Endothelial cell of umbilical vein (primary cell): Measurements from ENCODE around the gene CHST11. TPM values are rescaled to one million over a fixed set of nuclear protein-coding genes. Genes with fewer than 3 reads are reported as not detected.

Experiments
- BruUV-seq: library from RNA; stranded (reverse); fragments of 400-500 nt; replicated peaks from 2 replicates; lab custom pipeline; 2021; lab: Mats Ljungman, UMichigan
- CTCF ChIA-PET: fragments of 300-600, 350-600 bp; sonication (Branson Sonifier 250); formaldehyde crosslinking; loops from one replicate; lab custom pipeline; 2021; ENCODE audit warnings: antibody characterized with exemption, inconsistent platforms; lab: Charles Lee
- POLR2A ChIA-PET: fragments of 300-600, 350-600 bp; sonication (Branson Sonifier 250); formaldehyde crosslinking; loops from one replicate; lab custom pipeline; 2021; ENCODE audit warnings: antibody characterized with exemption, inconsistent platforms; lab: Charles Lee
- DNase-seq: peaks from one replicate; pipeline ENCODE4 v3.0.0-alpha.2; 2011; ENCODE audit warnings: low read depth, low spot score
- FAIRE-seq: peaks from 2 replicates; lab custom pipeline; 2011; peaks lifted over from hg19 to GRCh38; lab: Jason Lieb, UNC
- H2AFZ ChIP-seq: 2 replicates; pipeline ENCODE4 v1.6.0; 2012; ENCODE audit warnings: low read depth, low read length, control low read depth, inconsistent platforms
- H3K27ac ChIP-seq: 2 replicates; pipeline ENCODE4 v1.5.1; 2011; ENCODE audit warnings: low read depth, mild to moderate bottlenecking, control low read depth, low read length, moderate library complexity; ENCODE audit not compliant: insufficient read depth
- H3K27me3 ChIP-seq, 2 experiments: 2 replicates each; pipeline versions ENCODE4 v1.6.0 to v1.6.1; 2011; ENCODE audit warnings: low read length in 2 of 2, mixed read lengths in 1 of 2; ENCODE audit not compliant: control insufficient read depth in 2 of 2, insufficient read depth in 2 of 2
- H3K36me3 ChIP-seq, 2 experiments: 2 replicates in 1 of 2; 3 replicates in 1 of 2; pipeline ENCODE4 v1.5.1; 2011; ENCODE audit warnings: low read length in 2 of 2, mild to moderate bottlenecking in 1 of 2, moderate library complexity in 1 of 2; ENCODE audit not compliant: control insufficient read depth in 2 of 2, insufficient read depth in 2 of 2; ENCODE audit errors: extremely low read depth in 1 of 2
- H3K4me1 ChIP-seq: 3 replicates; pipeline ENCODE4 v1.5.1; 2011; ENCODE audit warnings: mild to moderate bottlenecking, low read length; ENCODE audit not compliant: control insufficient read depth, insufficient read depth; ENCODE audit errors: extremely low read depth
- H3K4me2 ChIP-seq: 2 replicates; pipeline ENCODE4 v1.6.1; 2011; ENCODE audit warnings: low read length, control low read depth, mixed read lengths; ENCODE audit not compliant: insufficient read depth
- H3K4me3 ChIP-seq, 3 experiments: fragments of 200-600 bp in 1 of 3; sonication (generic), shearing (Covaris generic) in 1 of 3; replicated peaks in 1 of 3; 2 replicates each; pipeline ENCODE4 v1.5.1; 2011 to 2016; ENCODE audit warnings: control low read depth in 3 of 3, low read length in 3 of 3, mild to moderate bottlenecking in 2 of 3, inconsistent platforms in 1 of 3, low read depth in 1 of 3, moderate library complexity in 1 of 3; ENCODE audit not compliant: insufficient read depth in 1 of 3
- H3K79me2 ChIP-seq: 2 replicates; pipeline ENCODE4 v1.6.0; 2012; ENCODE audit warnings: low read length, inconsistent platforms; ENCODE audit not compliant: control insufficient read depth, insufficient read depth
- H3K9ac ChIP-seq: replicated peaks from 2 replicates; pipeline ENCODE3; 2011; ENCODE audit warnings: low read length, control low read depth; ENCODE audit not compliant: insufficient read depth; ENCODE audit errors: extremely low read depth
- H3K9me1 ChIP-seq: replicated peaks from 3 replicates; pipeline ENCODE4 v1.6.0; 2011; ENCODE audit warnings: mild to moderate bottlenecking, low read length; ENCODE audit not compliant: control insufficient read depth, insufficient read depth; ENCODE audit errors: extremely low read depth
- H3K9me3 ChIP-seq: replicated peaks from 2 replicates; pipeline ENCODE4 v1.5.1; 2012; ENCODE audit warnings: low read length, inconsistent platforms; ENCODE audit not compliant: control insufficient read depth, insufficient read depth
- H4K20me1 ChIP-seq: replicated peaks from 2 replicates; pipeline ENCODE3; 2011; ENCODE audit warnings: mild to moderate bottlenecking, low read length; ENCODE audit not compliant: control insufficient read depth, insufficient read depth; ENCODE audit errors: extremely low read depth
- EZH2 ChIP-seq: IDR thresholded peaks from 2 replicates; pipeline ENCODE4 v1.6.1; 2012; ENCODE audit warnings: borderline replicate concordance, low read depth, mild to moderate bottlenecking, moderate library complexity, low read length, inconsistent platforms; ENCODE audit not compliant: severe bottlenecking
- FOS ChIP-seq: IDR thresholded peaks from 2 replicates; pipeline ENCODE4 v1.6.1; 2011; ENCODE audit warnings: mild to moderate bottlenecking, low read length, moderate library complexity, borderline replicate concordance; ENCODE audit not compliant: insufficient read depth
- GATA2 ChIP-seq: IDR thresholded peaks from 2 replicates; pipeline ENCODE4 v1.7.0; 2011; ENCODE audit warnings: low read depth, mild to moderate bottlenecking, moderate library complexity, mixed read lengths, low read length; ENCODE audit not compliant: insufficient read length, insufficient read depth
- JUN ChIP-seq: IDR thresholded peaks from 2 replicates; pipeline ENCODE4 v1.6.1; 2011; ENCODE audit warnings: borderline replicate concordance, low read depth; ENCODE audit not compliant: insufficient read length, insufficient read depth
- MYC ChIP-seq: IDR thresholded peaks from one replicate; pipeline ENCODE4 v1.6.1; 2011; ENCODE audit warnings: mild to moderate bottlenecking, low read depth, low read length
- POLR2A ChIP-seq: IDR thresholded peaks from 2 replicates; pipeline ENCODE4 v1.6.1; 2012; ENCODE audit warnings: low read depth, mild to moderate bottlenecking, control low read depth, low read length
- POLR2AphosphoS5 ChIP-seq: IDR thresholded peaks from 2 replicates; pipeline ENCODE4 v1.6.1; 2012; ENCODE audit warnings: low read depth, mild to moderate bottlenecking, control low read depth, low read length, moderate library complexity; ENCODE audit not compliant: insufficient read depth
- dilution Hi-C: fragments of 300-500 bp; cut with MboI; formaldehyde crosslinking; loops from one replicate; pipeline ENCODE4 v1.15.0; 2019; ENCODE audit warnings: low sequenced_read_pairs; ENCODE audit not compliant: extremely low pct_ligation_motif_present
- intact Hi-C: fragments of 100-400 bp; cut with micrococcal nuclease; formaldehyde crosslinking; loops from one replicate; pipeline ENCODE4 v1.10.0; 2022
- polyA plus RNA-seq, 4 experiments: library from polyadenylated mRNA; depleted of rRNA in 3 of 4; stranded (reverse) in 3 of 4; unstranded in 1 of 4; fragments of >200 nt; gene quantifications; 2 replicates each; pipeline versions ENCODE4 v1.2.1 to v1.2.3, GENCODE V29; 2011 to 2012; ENCODE audit warnings: missing spikeins in 1 of 4
- total RNA-seq: library from RNA; stranded (reverse); gene quantifications from 2 replicates; pipeline ENCODE4 v1.2.3, GENCODE V29; 2021
- TF ChIP-seq, protein P1 (sequence below): IDR thresholded peaks from 2 replicates; pipeline ENCODE4 v1.6.1; 2011; ENCODE audit not compliant: insufficient read depth, insufficient read length
- TF ChIP-seq, protein P2 (sequence below), 2 donors: IDR thresholded peaks; 1 replicate in 1 of 2; 2 replicates in 1 of 2; pipeline ENCODE4 v1.5.1; 2011; ENCODE audit warnings: low read length in 2 of 2, mild to moderate bottlenecking in 2 of 2, moderate library complexity in 2 of 2, control low read depth in 1 of 2, inconsistent platforms in 1 of 2, low read depth in 1 of 2; ENCODE audit not compliant: insufficient read depth in 1 of 2; ENCODE audit errors: extremely low read depth in 1 of 2

The CHST11 gene
- total and polyA plus RNA-seq, 2 donors (not counting 3 experiments of a cell fraction or from before 2014, with no cell fraction given) = 19.7 to 20.9 TPM

- POLR2A ChIA-PET = no interaction called here
- H3K4me2 ChIP-seq = no peak overlapping the region
- CTCF ChIA-PET = no interaction called here
- H2AFZ ChIP-seq = no peak overlapping the region
- peaks cover 0 to 3% of the 10 kb centered on the region in 2 experiments for H3K27me3 ChIP-seq
- H3K79me2 ChIP-seq = no peaks in the 10 kb centered on the region
- no peaks in the 10 kb centered on the region for H3K9me1 ChIP-seq
- no peak overlapping the region for H3K9ac ChIP-seq
- H3K9me3 ChIP-seq = no peaks in the 10 kb centered on the region
- no peak for DNase-seq
- BruUV-seq = no TSS peak
- no peak overlapping the region for H3K27ac ChIP-seq
- no peaks in the 10 kb centered on the region for H3K36me3 ChIP-seq
- FAIRE-seq = no peak
- H3K4me1 ChIP-seq = no peaks in the 10 kb centered on the region
- dilution Hi-C loops = no loop called here
- H3K4me3 ChIP-seq = no peak overlapping the region
- intact Hi-C loops = no loop called here
- H4K20me1 ChIP-seq = no peaks in the 10 kb centered on the region
- TF ChIP-seq MYC (no peak), EZH2 (no peak), POLR2AphosphoS5 (no peak), FOS (no peak), JUN (no peak), POLR2A (no peak), GATA2 (no peak)
- TF ChIP-seq, protein P1, sequence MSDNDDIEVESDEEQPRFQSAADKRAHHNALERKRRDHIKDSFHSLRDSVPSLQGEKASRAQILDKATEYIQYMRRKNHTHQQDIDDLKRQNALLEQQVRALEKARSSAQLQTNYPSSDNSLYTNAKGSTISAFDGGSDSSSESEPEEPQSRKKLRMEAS = no peak
- TF ChIP-seq, protein P2, sequence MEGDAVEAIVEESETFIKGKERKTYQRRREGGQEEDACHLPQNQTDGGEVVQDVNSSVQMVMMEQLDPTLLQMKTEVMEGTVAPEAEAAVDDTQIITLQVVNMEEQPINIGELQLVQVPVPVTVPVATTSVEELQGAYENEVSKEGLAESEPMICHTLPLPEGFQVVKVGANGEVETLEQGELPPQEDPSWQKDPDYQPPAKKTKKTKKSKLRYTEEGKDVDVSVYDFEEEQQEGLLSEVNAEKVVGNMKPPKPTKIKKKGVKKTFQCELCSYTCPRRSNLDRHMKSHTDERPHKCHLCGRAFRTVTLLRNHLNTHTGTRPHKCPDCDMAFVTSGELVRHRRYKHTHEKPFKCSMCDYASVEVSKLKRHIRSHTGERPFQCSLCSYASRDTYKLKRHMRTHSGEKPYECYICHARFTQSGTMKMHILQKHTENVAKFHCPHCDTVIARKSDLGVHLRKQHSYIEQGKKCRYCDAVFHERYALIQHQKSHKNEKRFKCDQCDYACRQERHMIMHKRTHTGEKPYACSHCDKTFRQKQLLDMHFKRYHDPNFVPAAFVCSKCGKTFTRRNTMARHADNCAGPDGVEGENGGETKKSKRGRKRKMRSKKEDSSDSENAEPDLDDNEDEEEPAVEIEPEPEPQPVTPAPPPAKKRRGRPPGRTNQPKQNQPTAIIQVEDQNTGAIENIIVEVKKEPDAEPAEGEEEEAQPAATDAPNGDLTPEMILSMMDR (IDR thresholded peaks at IDR 0.05; ENCODE audit: extremely low read depth in 1 of 2, insufficient read depth in 1 of 2, low read depth in 1 of 2, low read length in 2 of 2) = no peak
Observed at GRCh38 chr12:104433061-104433460, 23.7 kb upstream of the CHST11 start.
